Measurements from ENCODE around the gene RGPD3.
"Not testable (repeated sequence)": the region's sequence is repeated elsewhere in the genome, so short reads cannot be mapped to it uniquely, and the experiment has no call there.

GRCh38 chr2:106467516-106467915 is 697 bp downstream of the RGPD3 start:
- TF ChIP-seq POLR2A (IDR thresholded peaks at IDR 0.05; ENCODE audit: low read length); GATA1 (IDR thresholded peaks at IDR 0.05; ENCODE audit: low read depth, low read length): not testable (repeated sequence)
